ENCODE data around the gene TLE3.

The TLE3 gene

DNA sequence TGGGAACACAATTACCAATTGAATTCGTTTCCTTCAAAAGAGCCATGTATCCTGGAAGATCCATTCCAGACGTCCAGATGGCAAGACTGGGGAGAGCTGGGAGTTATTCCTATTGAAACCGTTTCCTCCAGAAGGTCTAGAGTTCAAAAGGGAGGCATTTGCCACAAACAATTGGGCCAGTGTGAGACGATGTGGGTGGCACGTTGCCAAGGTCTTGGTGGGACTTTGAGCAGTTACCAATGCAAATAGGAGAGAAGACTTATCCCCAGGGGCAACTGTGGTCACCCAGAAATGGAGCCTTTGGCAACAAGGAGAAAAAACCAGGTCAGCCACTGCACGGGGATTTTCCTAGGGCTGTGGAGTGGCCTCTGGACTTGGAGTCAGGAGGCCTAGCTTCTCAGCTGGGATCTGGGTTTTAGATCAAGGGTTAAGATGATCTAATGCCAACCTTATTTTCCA, 29.6 kb upstream of the TLE3 start:
- no peak for DNase-seq (ENCODE audit: low read depth, low spot score)
- ChIA-PET CTCF (no interaction called here), POLR2A (no interaction called here)
- no peak overlapping the region for H3K4me3 ChIP-seq (ENCODE audit: low read depth, low read length)
- TF ChIP-seq, protein P1, sequence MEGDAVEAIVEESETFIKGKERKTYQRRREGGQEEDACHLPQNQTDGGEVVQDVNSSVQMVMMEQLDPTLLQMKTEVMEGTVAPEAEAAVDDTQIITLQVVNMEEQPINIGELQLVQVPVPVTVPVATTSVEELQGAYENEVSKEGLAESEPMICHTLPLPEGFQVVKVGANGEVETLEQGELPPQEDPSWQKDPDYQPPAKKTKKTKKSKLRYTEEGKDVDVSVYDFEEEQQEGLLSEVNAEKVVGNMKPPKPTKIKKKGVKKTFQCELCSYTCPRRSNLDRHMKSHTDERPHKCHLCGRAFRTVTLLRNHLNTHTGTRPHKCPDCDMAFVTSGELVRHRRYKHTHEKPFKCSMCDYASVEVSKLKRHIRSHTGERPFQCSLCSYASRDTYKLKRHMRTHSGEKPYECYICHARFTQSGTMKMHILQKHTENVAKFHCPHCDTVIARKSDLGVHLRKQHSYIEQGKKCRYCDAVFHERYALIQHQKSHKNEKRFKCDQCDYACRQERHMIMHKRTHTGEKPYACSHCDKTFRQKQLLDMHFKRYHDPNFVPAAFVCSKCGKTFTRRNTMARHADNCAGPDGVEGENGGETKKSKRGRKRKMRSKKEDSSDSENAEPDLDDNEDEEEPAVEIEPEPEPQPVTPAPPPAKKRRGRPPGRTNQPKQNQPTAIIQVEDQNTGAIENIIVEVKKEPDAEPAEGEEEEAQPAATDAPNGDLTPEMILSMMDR (IDR thresholded peaks at IDR 0.05; ENCODE audit: insufficient read depth, low read length, missing control alignments): no peak

GRCh38 chr15:70126362-70126761, 28.6 kb upstream of the TLE3 start:
- TF ChIP-seq, protein P1 (IDR thresholded peaks at IDR 0.05; ENCODE audit: insufficient read depth, low read length, missing control alignments): no peak
- ChIA-PET POLR2A (no interaction called here), CTCF (no interaction called here)
- H3K4me3 ChIP-seq (ENCODE audit: low read depth, low read length): no peak overlapping the region
- DNase-seq (ENCODE audit: low read depth, low spot score): no peak

DNA sequence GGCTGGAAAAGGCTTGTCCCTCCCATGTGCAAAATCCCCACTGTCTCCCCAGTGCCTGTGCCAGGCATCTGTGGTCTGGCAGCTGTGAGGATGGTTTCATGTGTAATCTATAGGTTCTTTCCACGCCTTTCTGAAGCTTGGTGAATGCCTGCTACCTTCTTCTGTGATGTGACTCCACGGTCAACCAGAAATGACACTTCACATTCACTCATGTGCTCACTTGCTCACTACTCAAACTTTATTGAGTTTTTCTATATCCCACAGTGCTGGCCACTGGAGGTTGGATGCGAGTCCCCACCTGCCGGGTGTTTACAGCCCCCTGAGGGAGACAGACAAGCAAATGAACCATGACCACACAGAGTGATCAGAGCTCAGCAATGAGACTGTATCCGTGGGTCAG, 27.9 kb upstream of the TLE3 start:
- POLR2A ChIA-PET: no interaction called here
- CTCF ChIA-PET: no interaction called here
- TF ChIP-seq, protein P1 (IDR thresholded peaks at IDR 0.05; ENCODE audit: insufficient read depth, low read length, missing control alignments): no peak
- no peak overlapping the region for H3K4me3 ChIP-seq (ENCODE audit: low read depth, low read length)
- DNase-seq (ENCODE audit: low read depth, low spot score): no peak

GRCh38 chr15:70121624-70122302, 24.0 kb upstream of the TLE3 start:
- DNase-seq (ENCODE audit: low read depth, low spot score): no peak
- H3K4me3 ChIP-seq (ENCODE audit: low read depth, low read length): no peak overlapping the region
- ChIA-PET POLR2A (interaction anchor here (0.7 to 1.0 kb wide), 2 partner anchors 10 to 22 kb away, joined by 3 to 6 read pairs; no protein-coding TSS in a partner anchor), CTCF (interaction anchor here (1.4 kb wide), 1 partner anchor 366 kb away, joined by 4 read pairs; no protein-coding TSS in a partner anchor)
- TF ChIP-seq, protein P1 (IDR thresholded peaks at IDR 0.05; ENCODE audit: insufficient read depth, low read length, missing control alignments): no peak

DNA sequence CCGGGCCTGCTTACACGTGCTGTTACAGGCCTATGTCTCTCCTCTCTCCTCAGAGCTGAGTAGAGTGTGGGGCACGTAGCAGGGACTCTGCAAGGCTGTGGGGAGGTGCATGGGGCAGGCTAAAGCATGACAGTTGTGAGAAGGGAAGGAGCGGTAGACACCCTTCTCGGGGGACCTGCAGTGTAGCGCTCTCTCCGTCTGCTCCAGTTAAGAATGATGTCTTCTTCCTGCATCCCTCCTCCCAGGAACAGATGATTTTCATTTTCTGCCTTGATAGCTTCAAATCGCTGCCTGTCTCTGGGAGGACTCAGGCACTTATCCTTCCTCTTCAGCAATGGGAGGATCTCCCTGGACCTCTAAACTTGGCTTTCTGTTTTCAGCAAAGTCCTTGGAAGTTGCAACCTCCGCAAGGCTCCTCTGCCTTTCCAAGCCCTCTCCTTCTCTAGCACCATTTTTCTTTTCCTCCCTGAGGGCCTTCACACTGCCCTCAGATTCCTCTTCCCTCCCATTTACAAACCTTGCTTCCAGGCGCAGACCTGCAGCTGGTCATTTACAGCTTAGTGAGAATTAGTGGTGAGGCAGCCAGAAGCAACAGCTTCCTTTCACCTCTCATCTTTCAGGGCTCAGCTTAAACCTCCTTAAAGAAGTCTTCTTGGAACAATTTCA, 23.4 kb upstream of the TLE3 start:
- no peak overlapping the region for H3K4me3 ChIP-seq (ENCODE audit: low read depth, low read length)
- ChIA-PET CTCF (interaction anchor here (1.4 kb wide), 1 partner anchor 367 kb away, joined by 4 read pairs; no protein-coding TSS in a partner anchor), POLR2A (no interaction called here)
- TF ChIP-seq, protein P1 (IDR thresholded peaks at IDR 0.05; ENCODE audit: insufficient read depth, low read length, missing control alignments): no peak
- no peak for DNase-seq (ENCODE audit: low read depth, low spot score)

DNA sequence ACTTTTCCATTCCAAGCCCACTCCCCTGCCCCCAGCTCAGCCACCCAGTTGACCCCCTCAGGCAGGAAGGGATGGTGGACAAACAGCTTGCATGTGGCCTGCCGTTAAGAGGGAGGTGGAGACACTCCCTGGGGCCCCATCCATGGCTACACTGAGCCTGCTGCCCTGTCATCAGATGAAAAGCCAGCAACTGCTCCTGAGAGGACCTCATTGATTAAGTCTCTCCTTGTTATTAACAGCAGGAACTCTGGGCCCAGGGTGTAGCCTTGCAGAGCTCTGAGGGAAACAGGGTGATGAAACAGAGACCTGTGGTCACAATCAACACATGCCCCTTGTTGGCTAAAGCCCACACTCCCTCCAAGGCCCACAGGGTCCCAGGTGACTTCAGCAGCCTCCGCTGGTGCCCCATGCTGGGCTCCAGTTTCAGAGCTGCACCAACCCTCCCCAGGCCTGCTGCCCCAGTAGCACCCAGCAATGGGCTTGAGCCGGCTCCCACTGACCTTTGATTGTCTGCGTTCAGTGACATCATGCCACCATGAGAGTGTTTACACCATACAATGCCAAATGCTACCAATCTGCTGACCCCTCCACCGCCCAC, 22.3 kb upstream of the TLE3 start:
- no peak overlapping the region for H3K4me3 ChIP-seq (ENCODE audit: low read depth, low read length)
- TF ChIP-seq, protein P1 (IDR thresholded peaks at IDR 0.05; ENCODE audit: insufficient read depth, low read length, missing control alignments): no peak
- ChIA-PET CTCF (no interaction called here), POLR2A (no interaction called here)
- no peak for DNase-seq (ENCODE audit: low read depth, low spot score)
